Mesenchymal stem cell (in vitro differentiated cells and primary cell): ENCODE data around the gene GMPPA.

Experiments
- DNase-seq: peaks from one replicate; pipeline ENCODE4 v3.0.0-alpha.2; 2013
- H2AFZ ChIP-seq: one replicate; pipeline ENCODE4 v1.6.1; 2013; ENCODE audit warnings: low read depth, mild to moderate bottlenecking, control low read depth, inconsistent platforms, low read length, moderate library complexity
- H2AK5ac ChIP-seq: 2 replicates; pipeline ENCODE4 v1.6.1; 2013; ENCODE audit warnings: low read length, moderate library complexity, mild to moderate bottlenecking, inconsistent platforms; ENCODE audit not compliant: severe bottlenecking
- H2BK120ac ChIP-seq: one replicate; pipeline ENCODE4 v1.6.1; 2013; ENCODE audit warnings: low read depth, mild to moderate bottlenecking, inconsistent platforms, low read length, moderate library complexity
- H2BK12ac ChIP-seq, 2 experiments: one replicate each; pipeline ENCODE4 v1.6.1; 2013; ENCODE audit warnings: inconsistent platforms in 2 of 2, low read length in 2 of 2, mild to moderate bottlenecking in 2 of 2, moderate library complexity in 2 of 2, control low read depth in 1 of 2
- H2BK15ac ChIP-seq: one replicate; pipeline ENCODE4 v1.6.1; 2013; ENCODE audit warnings: mild to moderate bottlenecking, low read depth, inconsistent platforms; ENCODE audit not compliant: poor library complexity, severe bottlenecking
- H2BK5ac ChIP-seq: 2 replicates; pipeline ENCODE4 v1.6.1; 2013; ENCODE audit warnings: low read depth, mild to moderate bottlenecking, low read length, control low read depth, inconsistent platforms; ENCODE audit not compliant: poor library complexity, severe bottlenecking
- H3K14ac ChIP-seq, 2 experiments: one replicate each; pipeline ENCODE4 v1.6.1; 2013; ENCODE audit warnings: inconsistent platforms in 2 of 2, low read length in 2 of 2, control low read depth in 1 of 2, mild to moderate bottlenecking in 1 of 2, moderate library complexity in 1 of 2
- H3K18ac ChIP-seq, 2 experiments: one replicate each; pipeline ENCODE4 v1.6.1; 2013; ENCODE audit warnings: inconsistent platforms in 2 of 2, low read length in 2 of 2, control low read depth in 1 of 2, low read depth in 1 of 2, mild to moderate bottlenecking in 1 of 2
- H3K23ac ChIP-seq, 2 experiments: one replicate each; pipeline ENCODE4 v1.6.1; 2013; ENCODE audit warnings: inconsistent platforms in 2 of 2, low read length in 2 of 2, mild to moderate bottlenecking in 2 of 2, moderate library complexity in 2 of 2, control low read depth in 1 of 2
- H3K27ac ChIP-seq: 2 replicates; pipeline ENCODE4 v1.5.1; 2013; ENCODE audit warnings: mild to moderate bottlenecking, moderate library complexity, low read length, control low read depth, inconsistent platforms; ENCODE audit not compliant: poor library complexity, severe bottlenecking
- H3K27me3 ChIP-seq, 2 experiments: 2 replicates each; pipeline versions ENCODE4 v1.6.1 to v1.7.0; 2013; ENCODE audit warnings: low read length in 2 of 2, mild to moderate bottlenecking in 2 of 2, moderate library complexity in 2 of 2, control low read depth in 1 of 2, inconsistent platforms in 1 of 2; ENCODE audit not compliant: control insufficient read depth in 1 of 2, insufficient read depth in 1 of 2
- H3K36me3 ChIP-seq, 2 experiments: 2 replicates each; pipeline versions ENCODE4 v1.6.1 to v1.7.0; 2013; ENCODE audit warnings: low read length in 2 of 2, control low read depth in 1 of 2, inconsistent platforms in 1 of 2, low read depth in 1 of 2, mild to moderate bottlenecking in 1 of 2; ENCODE audit not compliant: insufficient read depth in 2 of 2, control insufficient read depth in 1 of 2
- H3K4ac ChIP-seq, 2 experiments: one replicate each; pipeline ENCODE4 v1.6.1; 2013; ENCODE audit warnings: inconsistent platforms in 2 of 2, low read length in 2 of 2, mild to moderate bottlenecking in 2 of 2, moderate library complexity in 2 of 2, control low read depth in 1 of 2, low read depth in 1 of 2
- H3K4me1 ChIP-seq: 2 replicates; pipeline ENCODE4 v1.6.1; 2013; ENCODE audit warnings: low read depth, low read length, control low read depth; ENCODE audit not compliant: control insufficient read depth, insufficient read depth
- H3K4me2 ChIP-seq: 2 replicates; pipeline ENCODE4 v1.6.1; 2013; ENCODE audit warnings: low read length, mild to moderate bottlenecking, inconsistent platforms; ENCODE audit not compliant: poor library complexity, severe bottlenecking
- H3K4me3 ChIP-seq, 2 experiments: 2 replicates each; pipeline versions ENCODE4 v1.5.1 to v1.7.0; 2013; ENCODE audit warnings: low read length in 2 of 2, mild to moderate bottlenecking in 2 of 2, control low read depth in 1 of 2, low read depth in 1 of 2; ENCODE audit not compliant: insufficient read depth in 1 of 2
- H3K79me1 ChIP-seq: replicated peaks from 2 replicates; pipeline ENCODE4 v1.6.1; 2013; ENCODE audit warnings: mild to moderate bottlenecking, control low read depth, low read length, inconsistent platforms; ENCODE audit not compliant: poor library complexity, severe bottlenecking
- H3K9ac ChIP-seq: 2 replicates; pipeline ENCODE4 v1.7.0; 2013; ENCODE audit warnings: mild to moderate bottlenecking, low read length, moderate library complexity
- H3K9me3 ChIP-seq: 2 replicates; pipeline ENCODE4 v1.7.0; 2013; ENCODE audit warnings: mild to moderate bottlenecking, low read length; ENCODE audit not compliant: control insufficient read depth
- H4K8ac ChIP-seq: one replicate; pipeline ENCODE4 v1.6.1; 2013; ENCODE audit warnings: inconsistent platforms, mild to moderate bottlenecking, low read length, moderate library complexity
- H4K91ac ChIP-seq: one replicate; pipeline ENCODE4 v1.6.1; 2013; ENCODE audit warnings: mild to moderate bottlenecking, low read length, inconsistent platforms
- WGBS: methylation state at CpG from one replicate; pipeline ENCODE4 v1.1.7; 2013; ENCODE audit warnings: mixed read lengths; 5-methylcytosine and 5-hydroxymethylcytosine counted together

The GMPPA gene

DNA sequence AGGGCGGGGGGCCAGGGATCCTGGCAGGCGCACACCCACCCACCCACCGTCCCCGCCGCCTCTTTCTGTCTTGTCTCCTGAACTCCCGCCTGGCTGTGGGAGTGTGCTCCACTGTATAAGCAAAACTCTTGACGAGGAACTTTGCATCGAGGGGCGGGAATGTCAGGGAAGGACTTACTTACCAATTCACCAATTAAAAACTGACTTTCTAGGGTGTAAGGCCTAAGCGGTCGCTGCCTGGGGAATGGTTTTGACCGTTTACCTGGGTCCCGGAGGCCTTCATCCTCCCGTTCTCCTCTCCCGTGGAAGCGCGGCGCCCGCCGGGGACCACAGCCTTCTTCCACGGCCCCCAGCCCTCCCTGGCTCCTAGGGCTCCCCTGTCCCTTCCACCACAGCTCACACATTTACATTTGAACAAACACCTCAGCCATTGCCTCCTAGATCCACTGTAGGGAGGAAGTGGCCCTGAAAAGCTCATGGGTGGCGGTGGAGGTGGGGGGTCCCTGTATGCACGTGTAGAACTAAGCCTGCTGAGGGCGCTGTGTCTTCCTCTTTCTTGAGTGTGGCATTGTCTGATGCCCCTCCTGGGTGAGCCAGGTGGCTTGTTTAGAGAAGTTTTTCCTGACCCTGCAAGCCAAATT is 24.5 kb downstream of the GMPPA start:
- Histone ChIP-seq H3K9me3 (no peaks in the 10 kb centered on the region), H2BK5ac (no peak overlapping the region), H3K23ac (peak overlapping the region in 1 of 2 experiments; percentile 78), H3K79me1 (no peaks in the 10 kb centered on the region), H3K14ac (no peak overlapping the region), H2BK15ac (peak overlapping the region; percentile 26), H3K4me3 (peak overlapping the region in 1 of 2 experiments; percentile 49), H3K27ac (no peak overlapping the region), H3K9ac (peak overlapping the region; percentile 54), H2AK5ac (no peak overlapping the region), H4K8ac (no peak overlapping the region), H3K4me1 (peaks cover 28% of the 10 kb centered on the region), H2BK120ac (no peak overlapping the region), H4K91ac (peak overlapping the region; percentile 9), H3K27me3 (peaks cover 25 to 38% of the 10 kb centered on the region in 2 experiments), H3K4ac (peak overlapping the region in 1 of 2 experiments; percentile 54), H3K18ac (no peak overlapping the region), H3K4me2 (peak overlapping the region; percentile 62), H2BK12ac (peak overlapping the region in 1 of 2 experiments; percentile 64), H2AFZ (no peak overlapping the region), H3K36me3 (no peaks in the 10 kb centered on the region)
- DNase-seq, result no peak
- WGBS, result 47% methylated on average over 14 of the region's 24 CpGs

DNA sequence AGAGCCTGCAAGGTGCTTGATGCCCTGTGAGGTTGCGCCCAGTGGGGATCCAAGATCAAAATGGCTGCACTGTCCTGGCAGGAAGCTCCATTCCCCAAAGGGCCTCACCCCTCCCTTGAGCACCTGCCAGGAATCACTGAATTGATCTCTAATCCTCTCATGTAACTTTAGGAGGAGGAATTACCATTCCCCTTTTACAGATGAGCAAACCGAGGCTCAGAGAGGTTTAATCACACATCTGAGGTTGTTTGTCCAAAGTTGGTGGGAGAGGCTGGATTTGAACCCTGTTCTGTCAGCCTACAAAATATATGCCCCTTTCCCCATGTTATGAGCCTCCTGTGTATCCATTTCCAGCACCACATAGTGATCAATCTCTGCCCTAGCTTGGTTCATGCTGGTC is 26.1 kb downstream of the GMPPA start:
- Histone ChIP-seq H3K18ac (no peak overlapping the region), H3K36me3 (no peaks in the 10 kb centered on the region), H3K27ac (no peak overlapping the region), H4K91ac (no peak overlapping the region), H3K9ac (no peak overlapping the region), H3K23ac (no peak overlapping the region), H2AFZ (no peak overlapping the region), H3K79me1 (no peaks in the 10 kb centered on the region), H2BK120ac (no peak overlapping the region), H2BK5ac (no peak overlapping the region), H3K4me3 (no peak overlapping the region), H4K8ac (no peak overlapping the region), H2BK12ac (no peak overlapping the region), H3K4ac (no peak overlapping the region), H2AK5ac (no peak overlapping the region), H2BK15ac (no peak overlapping the region), H3K27me3 (peaks cover 37 to 48% of the 10 kb centered on the region in 2 experiments), H3K9me3 (no peaks in the 10 kb centered on the region), H3K4me1 (peaks cover 28% of the 10 kb centered on the region), H3K14ac (no peak overlapping the region), H3K4me2 (no peak overlapping the region)
- DNase-seq, result no peak
- WGBS, result 94% methylated on average over 2 of the region's 2 CpGs

GRCh38 chr2:219525533-219526232 is 27.0 kb downstream of the GMPPA start:
- Histone ChIP-seq H3K36me3 (no peaks in the 10 kb centered on the region), H3K14ac (no peak overlapping the region), H4K8ac (no peak overlapping the region), H3K23ac (no peak overlapping the region), H2AK5ac (no peak overlapping the region), H3K79me1 (no peaks in the 10 kb centered on the region), H3K4me1 (peaks cover 23% of the 10 kb centered on the region), H3K4me2 (no peak overlapping the region), H3K4ac (no peak overlapping the region), H3K18ac (no peak overlapping the region), H2BK120ac (no peak overlapping the region), H3K9ac (no peak overlapping the region), H3K9me3 (no peaks in the 10 kb centered on the region), H2BK12ac (no peak overlapping the region), H3K27me3 (peaks cover 38 to 50% of the 10 kb centered on the region in 2 experiments), H4K91ac (no peak overlapping the region), H3K4me3 (no peak overlapping the region), H2BK5ac (no peak overlapping the region), H2BK15ac (no peak overlapping the region), H2AFZ (no peak overlapping the region), H3K27ac (no peak overlapping the region)
- 39% methylated on average over 7 of the region's 9 CpGs for WGBS
- no peak for DNase-seq

DNA sequence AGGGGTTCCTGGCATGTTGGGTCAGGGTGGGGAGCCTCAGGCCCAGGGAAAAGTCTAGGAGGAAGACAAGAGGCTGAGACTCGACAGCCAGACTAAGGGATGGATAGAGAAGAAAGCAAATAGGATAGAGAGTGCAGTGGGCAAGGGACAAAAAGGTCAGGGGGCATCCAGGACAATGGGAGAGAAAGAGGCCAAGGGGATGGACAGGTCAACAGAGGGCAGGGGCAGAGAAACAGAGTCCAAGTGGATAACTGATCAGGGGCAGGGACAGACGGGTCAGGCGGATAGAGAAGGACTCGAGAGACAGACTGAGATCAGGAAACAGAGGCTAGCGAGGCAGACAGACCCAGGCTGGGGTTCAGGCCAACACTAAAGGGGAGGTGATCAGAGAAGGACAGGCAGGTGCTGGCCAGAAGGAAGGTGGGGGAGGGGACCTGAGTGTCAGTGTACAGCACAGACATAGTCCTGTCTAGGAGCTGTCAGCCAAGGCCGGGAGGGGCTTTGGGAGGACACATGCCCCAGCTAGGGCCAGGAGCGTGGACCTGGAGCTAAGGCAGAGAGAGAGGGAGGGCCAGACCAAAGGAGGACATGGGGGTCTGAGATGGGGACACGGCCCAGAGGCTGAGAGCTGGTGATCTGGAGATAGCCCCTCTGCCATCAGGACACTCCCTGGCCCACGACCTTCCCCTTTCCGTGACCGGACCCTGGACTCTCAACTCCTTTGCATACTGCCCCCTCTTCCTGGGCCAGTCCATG is 27.8 kb downstream of the GMPPA start:
- Histone ChIP-seq H2AFZ (no peak overlapping the region), H3K14ac (peak overlapping the region in 1 of 2 experiments; percentile 3), H3K4me1 (peaks cover 17% of the 10 kb centered on the region), H3K36me3 (no peaks in the 10 kb centered on the region), H3K9me3 (no peaks in the 10 kb centered on the region), H3K4me3 (no peak overlapping the region), H3K18ac (no peak overlapping the region), H3K27me3 (peaks cover 41 to 55% of the 10 kb centered on the region in 2 experiments), H2BK12ac (peak overlapping the region; percentile 12 to 18), H4K8ac (no peak overlapping the region), H4K91ac (peak overlapping the region; percentile 20), H2BK120ac (no peak overlapping the region), H3K4me2 (no peak overlapping the region), H3K4ac (no peak overlapping the region), H2BK15ac (no peak overlapping the region), H3K23ac (no peak overlapping the region), H3K27ac (no peak overlapping the region), H3K79me1 (no peaks in the 10 kb centered on the region), H3K9ac (no peak overlapping the region), H2AK5ac (no peak overlapping the region), H2BK5ac (no peak overlapping the region)
- no peak for DNase-seq
- WGBS, result 58% methylated on average over 11 of the region's 11 CpGs
